Mammary epithelial cell (primary cell): ENCODE results near the gene CLCN2.

Source experiments
- EZH2 ChIP-seq: IDR thresholded peaks from 2 replicates; pipeline ENCODE4 v1.6.1; 2012; ENCODE audit warnings: low read length, inconsistent platforms, borderline replicate concordance
- TF ChIP-seq, protein P1 (sequence below), 2 donors: IDR thresholded peaks in 1 of 2; conservative IDR thresholded peaks in 1 of 2; 2 replicates each; pipeline ENCODE4 v1.5.1; 2011 to 2012; ENCODE audit warnings: inconsistent platforms in 2 of 2, low read length in 2 of 2, mild to moderate bottlenecking in 2 of 2, control low read depth in 1 of 2, low read depth in 1 of 2; ENCODE audit not compliant: insufficient read depth in 1 of 2; ENCODE audit errors: extremely low read depth in 1 of 2

DNA sequence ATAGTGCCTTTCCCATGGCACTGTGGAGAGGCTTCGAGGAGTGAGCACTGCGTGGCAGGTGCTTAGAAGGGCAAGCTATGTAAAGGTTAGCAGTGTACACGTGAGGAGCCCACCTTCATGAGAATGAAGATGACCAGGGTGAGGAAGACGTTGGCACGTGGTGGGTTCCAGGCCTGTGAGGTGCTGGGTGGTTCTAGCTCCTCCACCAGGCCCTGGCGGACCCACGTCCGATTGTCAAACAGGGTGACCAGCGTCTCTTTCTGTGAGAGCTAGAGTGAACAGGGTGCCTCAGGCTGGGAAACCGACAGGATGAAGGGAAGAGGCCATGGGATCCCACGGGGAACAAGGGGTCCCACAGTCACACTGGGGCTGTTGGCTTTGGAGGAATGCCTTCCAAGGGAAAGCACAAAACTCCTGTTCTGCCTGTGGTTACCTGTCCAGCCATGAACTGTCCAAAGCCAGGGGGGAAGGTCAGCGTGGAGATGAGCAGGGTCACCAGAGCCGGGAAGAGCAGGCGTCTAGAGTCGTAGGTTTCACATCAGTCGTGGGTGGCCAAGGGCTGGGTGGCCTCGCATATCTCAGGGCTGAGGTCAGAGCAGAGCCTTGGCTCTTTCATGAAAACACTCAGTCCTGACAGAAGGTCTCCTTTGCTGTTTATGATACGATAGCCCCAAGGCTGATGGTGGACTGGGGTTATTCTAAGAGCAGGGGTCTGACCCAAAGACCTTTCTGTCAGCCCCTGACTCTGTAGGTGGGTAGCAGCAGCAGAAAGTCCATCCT is 6.0 kb downstream of the CLCN2 start:
- TF ChIP-seq, protein P1, sequence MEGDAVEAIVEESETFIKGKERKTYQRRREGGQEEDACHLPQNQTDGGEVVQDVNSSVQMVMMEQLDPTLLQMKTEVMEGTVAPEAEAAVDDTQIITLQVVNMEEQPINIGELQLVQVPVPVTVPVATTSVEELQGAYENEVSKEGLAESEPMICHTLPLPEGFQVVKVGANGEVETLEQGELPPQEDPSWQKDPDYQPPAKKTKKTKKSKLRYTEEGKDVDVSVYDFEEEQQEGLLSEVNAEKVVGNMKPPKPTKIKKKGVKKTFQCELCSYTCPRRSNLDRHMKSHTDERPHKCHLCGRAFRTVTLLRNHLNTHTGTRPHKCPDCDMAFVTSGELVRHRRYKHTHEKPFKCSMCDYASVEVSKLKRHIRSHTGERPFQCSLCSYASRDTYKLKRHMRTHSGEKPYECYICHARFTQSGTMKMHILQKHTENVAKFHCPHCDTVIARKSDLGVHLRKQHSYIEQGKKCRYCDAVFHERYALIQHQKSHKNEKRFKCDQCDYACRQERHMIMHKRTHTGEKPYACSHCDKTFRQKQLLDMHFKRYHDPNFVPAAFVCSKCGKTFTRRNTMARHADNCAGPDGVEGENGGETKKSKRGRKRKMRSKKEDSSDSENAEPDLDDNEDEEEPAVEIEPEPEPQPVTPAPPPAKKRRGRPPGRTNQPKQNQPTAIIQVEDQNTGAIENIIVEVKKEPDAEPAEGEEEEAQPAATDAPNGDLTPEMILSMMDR (conservative IDR thresholded peaks at IDR 0.05 in 1 of 2, IDR thresholded peaks at IDR 0.05 in 1 of 2; ENCODE audit: extremely low read depth in 1 of 2, insufficient read depth in 1 of 2, low read depth in 1 of 2, low read length in 2 of 2), result no peak
- no peak for TF ChIP-seq EZH2
